GM12875 (cell line): Measurements from ENCODE around the gene PDCD11.

ENCODE experiments used
- H3K4me3 ChIP-seq: one replicate; pipeline ENCODE4 v1.5.1; 2011; ENCODE audit warnings: low read depth, low read length, control low read depth
- CTCF ChIP-seq: IDR thresholded peaks from 2 replicates; pipeline ENCODE4 v1.5.1; 2011; ENCODE audit warnings: low read depth, mild to moderate bottlenecking, control low read depth, inconsistent platforms, low read length, moderate library complexity, borderline replicate concordance; ENCODE audit not compliant: insufficient read depth

Gene PDCD11

GRCh38 chr10:103495321-103495720 is 98.9 kb downstream of the PDCD11 start:
- H3K4me3 ChIP-seq: no peak overlapping the region
- no peak for TF ChIP-seq CTCF
